Mesodermal cell (in vitro differentiated cells): Measurements from ENCODE around the gene UBAP1L.
"Not testable (repeated sequence)": the region's sequence is repeated elsewhere in the genome, so short reads cannot be mapped to it uniquely, and the experiment has no call there.

Experiments
- H3K27ac ChIP-seq: 2 replicates; pipeline ENCODE4 v1.7.0; 2013; ENCODE audit warnings: mild to moderate bottlenecking, low read depth, low read length, moderate library complexity; ENCODE audit not compliant: severe bottlenecking
- H3K36me3 ChIP-seq: 2 replicates; pipeline ENCODE4 v1.7.1; 2013; ENCODE audit warnings: mild to moderate bottlenecking, low read length, moderate library complexity; ENCODE audit not compliant: control insufficient read depth, insufficient read depth
- H3K4me1 ChIP-seq: one replicate; pipeline ENCODE4 v1.7.1; 2013; ENCODE audit warnings: mild to moderate bottlenecking, low read length; ENCODE audit not compliant: insufficient read depth, control insufficient read depth, poor library complexity, severe bottlenecking
- H3K4me3 ChIP-seq: 2 replicates; pipeline ENCODE4 v1.7.0; 2013; ENCODE audit warnings: low read length, control low read depth, mild to moderate bottlenecking; ENCODE audit not compliant: insufficient read depth, poor library complexity, severe bottlenecking; ENCODE audit errors: extremely low read depth
- H3K9me3 ChIP-seq: 2 replicates; pipeline ENCODE4 v1.7.1; 2013; ENCODE audit warnings: mild to moderate bottlenecking, low read length, moderate library complexity; ENCODE audit not compliant: control insufficient read depth
- WGBS, 2 experiments: methylation state at CpG; one replicate each; pipeline ENCODE4 v1.1.5; 2013; ENCODE audit warnings: missing lambda C conversion rate in 2 of 2; ENCODE audit not compliant: insufficient coverage in 2 of 2; 5-methylcytosine and 5-hydroxymethylcytosine counted together

UBAP1L gene

GRCh38 chr15:65056106-65056505 lies 58.9 kb downstream of the UBAP1L start:
- Histone ChIP-seq H3K4me3 (no peak overlapping the region), H3K36me3 (peaks cover 64% of the 10 kb centered on the region), H3K4me1 (peaks cover 6% of the 10 kb centered on the region), H3K27ac (no peak overlapping the region), H3K9me3 (peaks cover 7% of the 10 kb centered on the region)
- 92 to 99% methylated on average over 7 to 8 of the region's 9 CpGs for WGBS, 2 experiments

GRCh38 chr15:65055201-65055870 lies 59.7 kb downstream of the UBAP1L start:
- no peak overlapping the region for H3K4me3 ChIP-seq
- H3K27ac ChIP-seq = no peak overlapping the region
- H3K9me3 ChIP-seq = peaks cover 3% of the 10 kb centered on the region
- 90 to 92% methylated on average over 6 of the region's 6 CpGs for WGBS, 2 experiments
- H3K36me3 ChIP-seq = peaks cover 56% of the 10 kb centered on the region
- H3K4me1 ChIP-seq = peaks cover 6% of the 10 kb centered on the region

- 75 to 78% methylated on average over 24 to 26 of the region's 26 CpGs for WGBS, 2 experiments
- H3K9me3 ChIP-seq = no peaks in the 10 kb centered on the region
- H3K4me3 ChIP-seq = no peak overlapping the region
- peak overlapping the region; percentile 16 for H3K27ac ChIP-seq
- H3K4me1 ChIP-seq = peaks cover 10% of the 10 kb centered on the region
- peaks cover 49% of the 10 kb centered on the region for H3K36me3 ChIP-seq
Measured at GRCh38 chr15:65054333-65055200, 60.4 kb downstream of the UBAP1L start.

GRCh38 chr15:65052956-65053355 lies 62.0 kb downstream of the UBAP1L start:
- WGBS, 2 experiments = 89 to 100% methylated on average over 1 of the region's 2 CpGs
- peaks cover 36% of the 10 kb centered on the region for H3K36me3 ChIP-seq
- peaks cover 10% of the 10 kb centered on the region for H3K4me1 ChIP-seq
- no peak overlapping the region for H3K4me3 ChIP-seq
- H3K9me3 ChIP-seq = no peaks in the 10 kb centered on the region
- no peak overlapping the region for H3K27ac ChIP-seq

GRCh38 chr15:65051266-65051665 lies 63.7 kb downstream of the UBAP1L start:
- Histone ChIP-seq H3K27ac (no peak overlapping the region), H3K4me1 (peaks cover 4% of the 10 kb centered on the region), H3K4me3 (no peak overlapping the region), H3K9me3 (no peaks in the 10 kb centered on the region), H3K36me3 (peaks cover 26% of the 10 kb centered on the region)
- 93 to 96% methylated on average over 2 of the region's 2 CpGs for WGBS, 2 experiments

- 92% methylated on average over 2 to 3 of the region's 4 CpGs for WGBS, 2 experiments
- no peak overlapping the region for H3K4me3 ChIP-seq
- peaks cover 16% of the 10 kb centered on the region for H3K36me3 ChIP-seq
- H3K9me3 ChIP-seq = no peaks in the 10 kb centered on the region
- peaks cover 4% of the 10 kb centered on the region for H3K4me1 ChIP-seq
- no peak overlapping the region for H3K27ac ChIP-seq
Measured at GRCh38 chr15:65050270-65050669, 64.7 kb downstream of the UBAP1L start.

GRCh38 chr15:65049418-65049840 lies 65.6 kb downstream of the UBAP1L start:
- WGBS, 2 experiments = 16 to 21% methylated on average over 17 to 19 of the region's 19 CpGs
- H3K27ac ChIP-seq = peak overlapping the region; percentile 16
- peaks cover 4% of the 10 kb centered on the region for H3K4me1 ChIP-seq
- H3K36me3 ChIP-seq = peaks cover 9% of the 10 kb centered on the region
- H3K4me3 ChIP-seq = peak overlapping the region; percentile 14
- no peaks in the 10 kb centered on the region for H3K9me3 ChIP-seq

GRCh38 chr15:65048241-65048640 lies 66.8 kb downstream of the UBAP1L start:
- Histone ChIP-seq H3K4me3 (no peak overlapping the region), H3K36me3 (no peaks in the 10 kb centered on the region), H3K4me1 (peaks cover 4% of the 10 kb centered on the region), H3K9me3 (no peaks in the 10 kb centered on the region), H3K27ac (no peak overlapping the region)
- no CpG with 5 or more reads among the region's 2 CpGs for WGBS, 2 experiments

GRCh38 chr15:65044724-65045481 lies 70.1 kb downstream of the UBAP1L start, which contains the start of gene SLC51B:
TSS of gene SLC51B (plus strand) at chr15:65045387. CDS start at chr15:65050005, 4,618 bp downstream.
- H3K36me3 ChIP-seq = no peaks in the 10 kb centered on the region
- H3K4me3 ChIP-seq = no peak within 1 kb of the TSS
- no peaks in the 10 kb centered on the region for H3K9me3 ChIP-seq
- peaks cover under 1% of the 10 kb centered on the region for H3K4me1 ChIP-seq
- H3K27ac ChIP-seq = no peak within 1 kb of the TSS
- WGBS, 2 experiments = 88 to 94% methylated on average over 3 to 6 of the region's 7 CpGs

- not testable (repeated sequence) for H3K9me3 ChIP-seq, H3K4me3 ChIP-seq, H3K36me3 ChIP-seq, H3K27ac ChIP-seq, H3K4me1 ChIP-seq
- 93% methylated on average over 3 to 5 of the region's 5 CpGs for WGBS, 2 experiments
Measured at GRCh38 chr15:65044218-65044617, 70.8 kb downstream of the UBAP1L start.
